GM19397 (cell line): Measurements from ENCODE around the gene CABLES1.
A peak's percentile ranks its signal among the peaks of the same experiment; 100 is the strongest.
"Not testable (repeated sequence)": the region's sequence is repeated elsewhere in the genome, so short reads cannot be mapped to it uniquely, and the experiment has no call there.

Source experiments
- ATAC-seq: cut with Tn5 transposase; IDR thresholded peaks from one replicate; pipeline ENCODE4 v1.9.1; 2021; ENCODE audit warnings: mild to moderate bottlenecking, moderate library complexity; ENCODE audit not compliant: unreplicated experiment

CABLES1 gene

DNA sequence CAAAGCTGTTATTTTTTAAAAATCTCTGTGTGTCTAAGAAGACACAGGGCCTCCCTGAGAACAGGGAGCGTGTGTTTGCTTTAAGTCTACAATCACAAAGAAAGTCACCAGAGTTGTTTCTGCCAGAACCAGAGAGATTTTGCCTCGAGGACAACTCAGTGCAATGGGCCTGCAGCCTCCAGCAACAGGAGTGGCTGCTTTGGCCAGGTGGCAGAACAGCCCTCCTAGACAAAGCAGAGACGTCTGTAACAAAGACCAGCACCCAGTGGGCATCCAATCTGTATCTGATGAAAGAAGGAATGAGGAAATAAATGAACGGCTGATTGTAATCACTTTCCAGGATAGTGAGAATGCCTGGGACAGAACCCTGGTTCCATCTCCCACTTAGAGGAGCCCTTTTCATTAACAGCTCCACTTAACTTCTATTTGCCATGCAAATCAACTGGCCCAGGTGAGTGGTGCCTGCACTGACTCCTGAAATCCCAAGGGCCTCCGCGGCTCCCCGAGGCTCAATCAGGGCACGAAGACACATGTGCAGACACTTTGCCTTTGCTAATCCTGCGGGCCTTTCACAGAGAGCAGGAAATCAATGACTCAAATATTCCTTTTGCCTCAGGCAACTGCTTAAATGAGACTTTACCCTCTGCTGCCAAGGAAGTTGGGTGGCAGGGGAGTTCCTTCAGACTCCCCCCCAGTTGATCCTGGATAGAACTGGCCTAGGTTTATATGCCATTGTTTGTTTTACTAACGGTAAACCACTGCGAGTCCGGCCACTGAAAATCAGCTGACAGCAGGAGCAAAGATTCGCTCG lies 146.5 kb downstream of the CABLES1 start:
- ATAC-seq = no peak

DNA sequence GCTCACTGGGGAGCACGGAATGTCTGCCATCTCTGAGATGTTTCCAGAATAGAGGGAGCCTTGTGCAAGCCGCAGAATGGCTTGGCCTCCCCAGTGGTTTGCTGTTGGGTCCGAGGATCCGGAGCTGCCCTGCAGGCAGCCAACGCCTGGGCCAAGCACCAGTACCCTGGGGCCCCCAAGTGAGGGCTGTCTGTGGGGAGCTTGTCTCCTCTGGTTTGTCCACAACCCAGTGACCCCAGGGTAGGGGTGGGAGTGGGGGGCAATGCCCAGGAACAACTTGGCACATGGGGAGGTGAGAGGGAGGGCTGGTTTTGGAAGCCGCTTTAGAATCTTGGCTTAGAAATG lies 147.1 kb downstream of the CABLES1 start:
- no peak for ATAC-seq

DNA sequence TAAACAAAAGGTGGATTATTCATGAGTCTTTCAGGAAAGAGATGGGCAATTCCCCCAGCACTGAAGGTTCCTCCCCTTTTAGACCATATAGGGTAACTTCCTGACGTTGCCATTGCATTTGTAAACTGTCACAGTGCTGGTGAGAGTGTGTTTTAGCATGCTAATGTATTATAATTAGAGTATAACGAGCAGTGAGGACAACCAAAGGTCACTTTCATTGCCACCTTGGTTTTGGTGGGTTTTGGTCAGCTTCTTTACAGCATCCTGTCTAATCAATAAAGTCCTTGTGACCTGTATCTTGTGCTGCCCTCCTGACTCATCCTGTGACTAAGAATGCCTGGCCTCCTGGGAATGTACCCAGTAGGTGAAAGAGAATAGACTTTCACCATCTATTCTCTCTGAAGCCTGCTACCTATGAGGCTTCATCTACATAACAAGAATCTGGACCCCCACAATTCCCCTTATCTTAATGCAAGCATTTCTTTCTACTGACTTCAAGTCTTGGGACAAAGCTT lies 148.7 kb downstream of the CABLES1 start:
- ATAC-seq = peak; percentile 87

DNA sequence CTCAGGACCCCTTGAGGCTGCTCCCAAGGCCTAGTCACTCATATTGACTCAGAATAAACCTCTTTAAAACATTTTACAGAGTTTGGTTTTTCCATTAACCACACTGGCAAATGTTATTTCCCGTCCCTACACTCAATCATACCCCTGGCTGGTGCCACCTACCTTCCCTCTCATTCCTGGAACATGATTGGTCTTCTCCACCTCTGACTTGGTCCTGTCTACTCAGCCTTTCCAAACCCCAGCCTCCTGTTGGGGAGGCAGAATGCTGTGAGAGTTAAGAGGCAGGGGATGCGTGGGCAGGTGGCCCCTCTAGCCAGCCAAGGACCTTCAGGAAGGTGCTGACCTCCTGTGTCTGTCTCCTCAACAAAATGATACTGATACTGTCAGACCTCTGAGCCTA lies 149.3 kb downstream of the CABLES1 start:
- ATAC-seq = no peak

DNA sequence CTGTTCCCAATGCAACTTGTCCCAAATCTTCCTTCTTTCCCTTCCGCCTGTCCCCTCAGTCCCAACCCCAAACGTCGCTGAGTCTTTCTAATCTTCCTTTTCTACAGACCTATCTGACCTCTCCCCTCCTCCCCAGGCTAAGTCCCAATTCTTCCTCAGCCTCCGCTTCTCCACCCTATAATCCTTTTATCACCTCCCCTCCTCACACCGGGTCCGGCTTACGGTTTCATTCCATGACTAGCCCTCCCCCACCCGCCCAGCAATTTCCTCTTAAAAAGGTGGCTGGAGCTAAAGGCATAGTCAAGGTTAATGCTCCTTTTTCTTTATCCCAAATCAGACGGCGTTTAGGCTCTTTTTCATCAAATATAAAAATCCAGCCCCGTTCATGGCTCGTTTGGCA lies 150.3 kb downstream of the CABLES1 start:
- ATAC-seq = not testable (repeated sequence)

GRCh38 chr18:23291456-23292205 lies 156.3 kb downstream of the CABLES1 start:
- no peak for ATAC-seq

- no peak for ATAC-seq
These were observed 165.0 kb downstream of the CABLES1 start for GRCh38 chr18:23300231-23300805.

DNA sequence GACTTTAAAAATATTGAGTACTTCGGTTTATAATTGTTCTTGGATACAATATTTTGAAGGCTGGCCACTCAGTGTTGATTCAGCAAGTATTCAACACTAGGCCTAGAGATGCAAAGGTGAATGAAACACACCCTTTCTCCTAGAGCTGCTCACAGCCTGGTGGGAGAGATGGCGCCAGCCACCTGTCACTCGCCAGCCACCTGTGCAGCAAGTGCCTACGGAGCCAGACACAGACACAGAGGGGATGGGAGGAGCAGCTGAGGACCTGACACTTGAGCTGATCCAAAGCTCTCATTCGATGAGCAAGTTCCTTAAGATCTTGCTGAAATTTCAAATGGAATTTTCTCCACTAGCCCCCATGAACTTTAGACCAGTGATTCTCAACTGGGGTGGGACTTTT lies 166.7 kb downstream of the CABLES1 start:
- no peak for ATAC-seq

GRCh38 chr18:23302511-23302850 lies 167.2 kb downstream of the CABLES1 start:
- no peak for ATAC-seq

GRCh38 chr18:23302851-23303527 lies 167.7 kb downstream of the CABLES1 start:
- ATAC-seq = no peak

DNA sequence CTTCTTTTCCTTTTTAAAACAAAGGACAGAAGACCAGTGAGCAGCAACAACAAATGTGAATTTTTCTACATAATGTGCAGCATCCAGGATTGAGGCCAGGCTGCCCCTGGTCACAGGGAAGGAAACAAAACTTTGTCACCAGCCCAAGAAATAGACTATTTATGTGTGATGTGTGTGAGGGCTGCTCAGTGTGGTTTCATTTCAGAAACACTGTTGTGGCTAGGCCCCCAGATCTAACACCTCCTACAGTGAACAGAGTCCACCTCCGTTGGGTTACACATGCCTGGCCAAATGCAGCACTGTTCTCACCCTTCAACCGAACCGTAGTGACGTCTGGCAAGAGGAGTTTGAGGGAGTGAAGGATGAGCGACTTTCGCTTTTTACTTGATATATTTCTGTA lies 171.5 kb downstream of the CABLES1 start:
- ATAC-seq = peak; percentile 62

- no peak for ATAC-seq
These were observed 172.4 kb downstream of the CABLES1 start for GRCh38 chr18:23307567-23308295.
